ENCODE data around the gene AGAP1. TPM values are rescaled to one million over a fixed set of nuclear protein-coding genes. Genes with fewer than 3 reads are reported as not detected.
A peak's percentile ranks its signal among the peaks of the same experiment; 100 is the strongest.

Gene AGAP1
- total RNA-seq, 1 donor from 2014 or later = 33.7 TPM

- DNase-seq (ENCODE audit: low read depth) = no peak
- Histone ChIP-seq H3K27me3 (ENCODE audit: control insufficient read depth, insufficient read depth, low read length) (no peaks in the 10 kb centered on the region), H3K36me3 (ENCODE audit: control insufficient read depth, insufficient read depth, low read length) (no peaks in the 10 kb centered on the region), H3K4me3 (ENCODE audit: low read depth, low read length) (no peak overlapping the region)
- no peak for TF ChIP-seq CTCF (IDR thresholded peaks at IDR 0.05; ENCODE audit: insufficient read depth, low read length, poor library complexity, severe bottlenecking)
These were observed 211.5 kb downstream of the AGAP1 start for GRCh38 chr2:235705296-235705695.

- DNase-seq (ENCODE audit: low read depth) = no peak
- Histone ChIP-seq H3K36me3 (ENCODE audit: control insufficient read depth, insufficient read depth, low read length) (no peaks in the 10 kb centered on the region), H3K4me3 (ENCODE audit: low read depth, low read length) (no peak overlapping the region), H3K27me3 (ENCODE audit: control insufficient read depth, insufficient read depth, low read length) (no peaks in the 10 kb centered on the region)
- TF ChIP-seq CTCF (IDR thresholded peaks at IDR 0.05; ENCODE audit: insufficient read depth, low read length, poor library complexity, severe bottlenecking) = no peak
These were observed 212.7 kb downstream of the AGAP1 start for GRCh38 chr2:235706506-235706905.

GRCh38 chr2:235707411-235708096 lies 213.7 kb downstream of the AGAP1 start:
- Histone ChIP-seq H3K27me3 (ENCODE audit: control insufficient read depth, insufficient read depth, low read length) (no peaks in the 10 kb centered on the region), H3K36me3 (ENCODE audit: control insufficient read depth, insufficient read depth, low read length) (no peaks in the 10 kb centered on the region), H3K4me3 (ENCODE audit: low read depth, low read length) (no peak overlapping the region)
- no peak for DNase-seq (ENCODE audit: low read depth)
- TF ChIP-seq CTCF (IDR thresholded peaks at IDR 0.05; ENCODE audit: insufficient read depth, low read length, poor library complexity, severe bottlenecking) = no peak

GRCh38 chr2:235709124-235709813 lies 215.4 kb downstream of the AGAP1 start:
- H3K4me3 ChIP-seq (ENCODE audit: low read depth, low read length) = no peak overlapping the region
- no peak for TF ChIP-seq CTCF (IDR thresholded peaks at IDR 0.05; ENCODE audit: insufficient read depth, low read length, poor library complexity, severe bottlenecking)
- no peaks in the 10 kb centered on the region for H3K27me3 ChIP-seq (ENCODE audit: control insufficient read depth, insufficient read depth, low read length)
- no peaks in the 10 kb centered on the region for H3K36me3 ChIP-seq (ENCODE audit: control insufficient read depth, insufficient read depth, low read length)
- peak; percentile 56 for DNase-seq (ENCODE audit: low read depth)

- Histone ChIP-seq H3K36me3 (ENCODE audit: control insufficient read depth, insufficient read depth, low read length) (no peaks in the 10 kb centered on the region), H3K27me3 (ENCODE audit: control insufficient read depth, insufficient read depth, low read length) (no peaks in the 10 kb centered on the region), H3K4me3 (ENCODE audit: low read depth, low read length) (no peak overlapping the region)
- no peak for DNase-seq (ENCODE audit: low read depth)
- no peak for TF ChIP-seq CTCF (IDR thresholded peaks at IDR 0.05; ENCODE audit: insufficient read depth, low read length, poor library complexity, severe bottlenecking)
These were observed 216.4 kb downstream of the AGAP1 start for GRCh38 chr2:235709969-235710879.
